CD1c-positive myeloid dendritic cell (primary cell): Measurements from ENCODE around the gene NSD2.

Experiments
- DNase-seq: peaks from one replicate; pipeline ENCODE4 v3.0.0-alpha.2; 2016; ENCODE audit errors: extremely low spot score

Gene NSD2

DNA sequence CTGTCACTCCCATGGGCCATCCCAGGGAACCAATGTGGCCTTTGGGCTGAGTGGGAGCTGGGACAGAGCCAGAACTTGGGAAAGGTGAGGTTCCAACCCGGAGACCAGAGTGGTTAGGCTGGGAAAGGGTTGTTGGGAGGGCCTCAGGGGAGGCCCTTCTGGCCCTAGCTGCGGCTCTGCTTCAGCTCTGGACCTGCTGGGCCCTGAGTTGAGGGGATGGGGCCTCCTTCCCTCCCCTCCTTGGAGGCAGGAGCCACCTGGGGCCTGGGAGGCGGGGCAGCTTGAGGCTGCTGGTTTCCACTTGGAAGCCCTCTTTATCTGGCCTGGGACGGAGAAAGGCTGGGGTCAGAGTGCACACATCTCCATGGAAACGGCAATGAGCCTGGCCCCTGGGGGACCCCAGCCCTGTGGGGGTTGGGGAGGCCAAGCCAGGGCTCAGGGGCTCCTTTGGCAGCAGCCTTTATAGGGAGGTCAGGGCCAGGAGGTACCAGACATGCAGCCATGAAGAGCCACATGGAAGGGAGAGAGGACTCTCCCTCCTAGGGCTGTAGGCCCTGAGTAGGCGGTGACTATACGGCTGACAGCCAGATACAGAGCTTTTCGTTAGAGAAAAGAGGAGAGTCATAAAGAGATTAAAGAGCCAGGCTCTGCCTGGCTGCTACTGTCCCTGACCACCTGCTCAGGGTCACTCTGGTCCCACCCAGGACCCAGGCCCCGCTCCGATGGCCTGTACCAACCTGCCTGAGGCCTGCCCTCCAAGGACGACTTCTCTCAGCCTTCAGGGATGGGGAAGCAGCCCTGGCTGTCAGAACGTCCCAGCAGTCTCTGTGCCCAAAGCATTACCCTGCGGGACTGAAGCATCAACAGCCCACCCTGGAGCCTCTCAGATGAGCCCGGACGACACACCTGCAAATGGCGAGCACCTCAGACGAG, 6.9 kb upstream of the NSD2 start:
- no peak for DNase-seq

DNA sequence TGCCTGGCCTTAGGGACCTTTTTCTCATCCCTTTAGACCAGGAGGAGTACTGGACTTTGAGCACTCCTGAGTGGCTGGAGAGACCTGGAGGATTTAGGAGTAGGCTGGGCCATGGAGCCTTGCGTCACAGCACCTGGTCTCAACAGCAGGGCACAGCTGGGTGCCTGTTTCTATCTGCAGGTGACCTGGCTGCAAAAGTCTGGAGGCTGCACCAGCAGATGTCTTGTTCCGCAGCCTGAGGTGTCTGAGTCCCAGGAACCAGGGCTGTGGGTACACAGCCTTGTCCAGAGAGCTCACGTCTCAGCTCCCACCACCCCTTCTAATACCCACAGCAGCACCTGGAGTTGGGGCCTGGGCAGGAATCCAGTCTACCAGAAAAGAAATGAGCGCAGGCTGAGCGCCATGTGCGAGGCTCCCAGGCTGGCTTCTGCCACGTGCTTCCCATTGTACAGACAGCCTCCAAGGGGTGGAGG, 5.0 kb upstream of the NSD2 start:
- DNase-seq = no peak

DNA sequence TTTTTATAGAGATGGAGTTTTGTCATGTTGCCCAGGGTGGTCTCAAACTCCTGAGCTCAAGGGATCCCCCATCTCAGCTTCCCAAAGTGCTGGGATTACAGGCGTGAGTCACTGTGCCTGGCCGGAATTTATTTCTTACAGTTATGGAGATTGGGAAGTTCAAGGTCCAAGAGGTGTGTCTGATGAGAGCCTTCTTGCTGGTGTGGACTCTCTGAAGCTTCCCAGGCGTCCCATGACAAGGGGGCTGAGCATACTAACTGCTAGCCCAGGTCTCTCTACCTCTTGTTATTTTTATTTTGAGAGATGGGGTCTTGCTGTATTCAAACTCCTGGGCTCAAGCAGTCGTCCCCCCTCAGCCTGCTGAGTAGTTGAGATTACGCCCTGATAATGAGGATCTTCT, 2.9 kb upstream of the NSD2 start:
- DNase-seq = no peak

DNA sequence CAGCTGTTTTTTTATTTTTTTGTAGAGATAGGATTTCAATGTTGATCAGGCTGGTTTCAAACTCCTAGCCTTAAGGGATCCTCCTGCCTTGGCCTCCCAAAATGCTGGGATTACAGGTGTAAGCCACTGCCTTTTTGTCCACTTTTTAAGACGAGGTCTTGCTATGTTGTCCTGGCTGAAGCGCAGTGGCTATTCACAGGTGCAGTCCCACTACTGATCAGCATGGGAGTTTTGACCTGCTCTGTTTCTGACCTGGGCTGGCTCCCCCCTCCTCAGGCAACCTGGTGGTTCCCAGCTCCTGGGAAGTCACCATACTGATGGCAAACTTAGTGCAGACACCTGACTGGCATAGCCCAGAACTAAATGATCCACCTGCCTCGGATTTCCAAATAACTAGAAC, 2.3 kb upstream of the NSD2 start:
- no peak for DNase-seq

DNA sequence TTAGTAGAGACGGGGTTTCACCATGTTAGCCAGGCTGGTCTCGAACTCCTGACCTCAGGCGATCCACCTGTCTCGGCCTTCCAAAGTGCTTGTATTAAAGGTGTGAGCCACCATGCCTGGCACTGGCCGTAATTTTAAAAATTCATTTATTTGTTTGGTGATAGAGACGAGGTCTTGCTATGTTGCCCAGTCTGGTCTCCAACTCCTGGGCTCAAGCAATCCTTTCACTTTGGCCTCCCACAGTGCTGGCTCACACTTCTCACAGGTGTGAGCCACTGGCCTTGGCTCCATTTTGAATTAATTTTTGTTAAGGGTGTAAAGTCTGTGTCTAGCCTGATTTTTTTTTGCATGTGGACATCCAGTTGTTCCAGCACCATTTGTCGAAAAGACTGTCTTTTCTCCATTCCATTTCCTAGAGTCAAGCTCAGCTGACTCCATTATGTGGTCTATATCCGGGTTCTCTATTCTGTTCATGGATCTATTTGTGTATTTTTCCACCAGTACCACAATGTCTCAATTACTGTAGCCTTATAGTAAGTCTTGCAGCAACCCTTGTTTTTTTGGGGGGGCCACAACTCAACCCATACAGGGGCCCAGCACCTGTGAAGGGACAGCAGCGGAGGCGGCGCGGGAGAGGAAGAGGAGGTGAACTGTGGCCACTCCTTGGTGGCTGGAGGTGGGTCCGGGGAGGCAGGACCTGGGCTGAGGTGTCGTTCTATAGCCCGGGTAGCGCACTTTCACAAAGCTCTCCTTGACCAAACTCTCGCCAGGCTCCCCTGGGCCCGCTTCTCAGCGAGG, 1.5 kb upstream of the NSD2 start:
- no peak for DNase-seq

DNA sequence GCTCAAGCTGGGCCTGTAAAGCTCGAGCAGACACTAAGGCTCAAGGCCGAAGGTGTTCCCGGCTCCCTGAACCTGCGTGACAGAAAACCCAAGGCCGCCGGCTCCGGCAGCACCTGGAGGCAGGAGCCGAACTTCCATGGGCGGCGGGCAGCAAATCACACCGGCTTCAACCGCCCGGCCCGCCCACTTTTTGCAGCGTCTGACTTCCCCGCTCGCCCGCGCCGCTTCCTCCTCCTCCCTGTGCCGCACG, 940 bp upstream of the NSD2 start:
- peak; percentile 86 for DNase-seq

DNA sequence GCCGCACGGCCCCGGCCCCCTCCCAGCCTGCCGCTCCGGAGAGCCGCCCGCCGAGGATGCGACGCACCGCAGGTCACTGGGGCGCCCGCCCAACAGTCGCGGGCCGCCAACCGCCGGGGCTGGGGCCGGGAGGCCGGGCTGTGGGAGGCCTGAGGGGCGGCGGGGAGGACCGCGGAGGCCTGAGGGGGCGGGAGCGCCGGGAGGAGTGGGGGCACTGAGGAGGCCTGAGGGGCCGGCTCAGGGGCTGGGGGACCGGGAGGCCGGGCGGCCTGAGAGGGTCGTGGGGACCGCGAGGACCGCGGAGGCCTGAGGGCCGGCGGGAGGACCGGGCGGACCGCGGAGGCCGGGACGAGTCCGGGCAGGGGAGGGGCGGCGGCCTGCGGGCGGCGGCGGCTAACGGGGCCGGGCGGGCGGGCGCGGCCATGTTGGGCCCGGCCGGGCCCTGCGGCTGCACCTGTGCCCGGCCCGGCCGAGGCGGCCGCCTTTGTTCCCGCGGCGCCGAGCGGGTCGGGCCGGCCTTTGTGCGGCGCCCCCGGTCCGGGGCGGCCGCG, 353 bp downstream of the NSD2 start:
- DNase-seq = peak; percentile 4

DNA sequence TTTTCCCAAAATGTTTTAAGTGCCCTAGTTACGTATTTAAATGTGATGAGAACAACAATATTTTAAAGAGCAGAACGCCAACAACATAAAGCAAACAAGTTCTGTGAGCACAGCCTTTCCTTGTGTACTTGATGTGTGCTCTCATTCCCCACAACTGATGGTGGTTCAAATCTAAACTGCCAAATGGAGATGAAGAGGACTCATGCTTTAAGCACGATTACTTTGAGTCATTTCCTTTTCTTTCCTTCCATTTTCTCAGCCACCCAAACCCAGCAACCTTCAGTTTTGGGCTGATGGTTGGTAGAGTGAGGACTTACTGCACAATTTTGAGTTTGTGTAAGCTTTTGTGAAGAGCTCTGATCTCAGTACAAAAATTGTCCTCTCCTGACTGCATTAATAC, 1.7 kb downstream of the NSD2 start:
- DNase-seq = no peak

DNA sequence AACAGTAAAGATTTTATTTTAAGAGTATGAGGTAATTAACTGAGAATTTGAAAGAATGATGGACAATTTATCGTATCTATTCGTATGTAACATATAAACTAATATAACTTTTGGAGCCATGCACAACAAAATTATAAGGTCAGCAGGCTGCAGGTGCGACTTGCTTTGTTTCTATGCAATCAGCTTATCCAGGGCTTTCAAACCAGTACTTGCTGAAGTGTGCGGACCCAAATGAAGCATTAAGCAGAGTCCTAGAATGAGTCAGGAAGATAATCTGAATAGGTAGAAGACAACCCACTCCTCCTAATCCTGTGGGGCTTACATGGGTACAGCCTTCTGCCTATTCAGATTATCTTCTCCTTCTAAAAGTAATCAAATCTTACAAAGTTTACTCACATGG, 2.1 kb downstream of the NSD2 start:
- no peak for DNase-seq

DNA sequence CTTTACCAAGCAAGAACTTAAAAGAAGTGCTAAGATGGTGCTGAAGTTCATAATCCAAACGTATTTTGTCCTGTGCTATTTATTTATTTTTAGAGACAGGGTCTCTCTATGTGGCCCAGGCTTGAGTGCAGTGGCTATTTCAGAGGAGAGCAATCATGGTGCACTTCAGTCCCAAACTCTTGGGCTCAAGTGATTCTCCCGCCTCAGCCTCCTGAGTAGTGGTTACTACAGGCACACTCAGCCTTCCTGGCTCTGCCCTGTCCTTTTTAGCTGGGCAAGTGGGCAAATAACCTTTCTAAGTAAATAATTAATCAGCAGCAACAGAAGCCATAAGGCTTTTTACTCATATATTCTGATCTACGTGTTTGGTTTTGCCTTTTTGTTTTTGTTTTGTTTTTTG, 2.6 kb downstream of the NSD2 start:
- DNase-seq = no peak

DNA sequence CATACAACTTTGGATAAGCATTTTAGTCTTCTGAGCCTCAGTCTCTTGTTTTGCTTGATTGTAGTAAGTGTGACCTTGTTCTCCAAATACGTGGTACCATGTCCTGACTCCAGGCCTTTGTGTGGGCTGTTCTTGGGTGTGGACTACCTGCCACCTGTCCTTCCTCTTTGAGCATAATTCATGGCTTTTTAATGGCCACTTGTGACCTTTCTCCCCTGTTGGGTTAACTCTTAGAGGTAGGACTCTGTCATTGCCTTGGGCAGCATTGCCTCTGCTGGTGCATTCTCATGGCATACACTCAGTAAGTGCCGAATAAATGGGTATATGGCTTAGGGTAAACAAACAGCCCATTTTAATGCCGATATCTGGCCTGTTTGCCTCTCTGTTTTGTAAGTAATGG, 3.0 kb downstream of the NSD2 start:
- DNase-seq = no peak

DNA sequence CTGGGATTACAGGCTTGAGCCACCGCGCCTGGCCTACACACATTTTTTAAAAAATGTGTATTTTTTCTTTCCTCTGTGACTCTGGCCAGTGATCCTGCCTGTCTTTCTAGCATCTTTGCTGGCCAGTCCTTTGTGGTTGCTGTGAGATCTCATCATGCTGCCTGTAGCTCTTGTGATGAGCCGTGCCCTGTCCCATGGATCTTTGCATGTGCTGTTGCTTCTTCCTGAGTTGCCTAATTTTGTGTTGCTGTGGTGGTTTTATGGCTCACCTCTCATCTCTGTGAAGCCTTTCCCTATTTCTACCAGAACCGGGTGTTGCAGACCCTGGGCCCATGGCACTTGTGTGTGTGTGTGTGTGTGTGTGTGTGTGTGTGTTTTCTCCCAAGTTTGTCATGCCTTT, 8.3 kb downstream of the NSD2 start:
- DNase-seq = no peak

DNA sequence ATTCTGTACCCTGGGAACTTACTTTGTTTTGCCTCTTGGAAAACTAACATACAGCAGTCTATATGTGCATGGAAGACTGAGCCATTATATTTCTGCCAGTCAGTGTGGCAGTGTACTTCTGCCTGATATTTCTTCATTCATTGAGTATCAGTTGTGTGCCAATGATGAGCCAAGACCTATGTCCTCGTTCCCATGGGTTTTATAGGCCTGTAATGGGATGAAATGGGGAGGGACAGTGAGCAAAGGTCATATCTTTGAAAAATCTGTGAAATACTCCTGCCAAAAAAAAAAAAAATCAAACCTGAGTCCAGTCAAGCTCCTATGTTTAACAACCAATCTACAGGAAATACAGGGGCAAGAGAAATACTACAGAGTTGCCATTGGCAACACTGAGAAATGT, 9.1 kb downstream of the NSD2 start:
- no peak for DNase-seq

DNA sequence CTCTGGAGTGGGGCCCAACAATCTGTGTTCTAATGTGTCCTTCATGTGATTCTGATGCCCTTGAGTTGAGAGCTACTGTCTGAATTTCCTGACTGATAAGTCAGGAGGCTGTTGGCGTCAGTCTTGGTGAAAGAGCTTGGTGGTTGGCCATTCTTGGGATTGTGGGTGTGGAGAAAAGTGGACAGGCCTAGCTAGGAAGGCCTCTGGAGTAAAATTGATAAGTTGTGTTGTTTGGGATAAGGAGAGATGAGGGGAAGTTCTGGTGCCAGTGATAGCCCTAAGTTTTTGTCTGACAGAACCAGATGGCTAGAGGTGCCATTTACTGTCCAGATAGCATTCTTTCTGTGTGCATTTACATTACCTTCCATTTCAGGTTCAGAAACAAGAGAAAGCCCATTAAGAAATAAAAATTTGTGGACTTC, 11.7 kb downstream of the NSD2 start:
- no peak for DNase-seq

DNA sequence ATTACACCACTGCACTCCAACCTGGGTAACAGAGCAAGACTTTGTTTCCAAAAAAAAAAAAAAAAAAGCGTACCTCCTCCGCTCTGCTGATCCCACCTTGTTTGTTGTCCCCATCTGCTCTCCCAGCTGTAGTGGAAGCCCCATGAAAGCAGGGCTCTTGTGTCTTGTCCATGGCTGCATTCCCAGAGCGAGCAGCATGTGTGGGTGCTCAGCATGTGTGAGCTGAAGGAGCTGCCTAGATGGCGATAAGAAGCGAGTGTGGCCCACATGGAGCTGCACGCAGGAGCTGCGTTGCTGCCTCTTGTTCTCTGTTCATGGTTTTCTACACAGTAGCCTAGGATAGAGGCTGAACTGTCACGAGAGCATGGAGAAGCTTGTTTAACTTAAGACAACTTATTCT, 12.4 kb downstream of the NSD2 start:
- no peak for DNase-seq

DNA sequence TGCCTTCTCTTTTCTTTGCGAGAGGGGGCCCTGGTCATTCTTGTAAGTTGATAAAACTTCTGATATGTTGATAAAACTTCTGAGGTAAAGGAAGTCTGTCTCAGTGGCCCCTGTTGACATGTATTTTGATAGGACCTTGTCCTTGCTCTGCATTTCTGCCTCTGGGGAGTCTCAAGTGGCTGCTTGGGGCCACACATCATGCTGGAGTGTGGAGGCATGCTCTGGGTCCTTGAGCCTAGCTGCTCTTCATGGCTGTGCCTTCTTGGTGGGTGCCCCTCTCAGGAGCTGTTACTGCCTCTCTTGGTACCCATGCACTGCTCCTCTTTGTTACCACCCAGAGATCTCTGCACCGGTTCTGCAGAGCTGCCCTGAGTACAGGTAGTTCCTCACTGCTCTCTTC, 14.2 kb downstream of the NSD2 start:
- no peak for DNase-seq

DNA sequence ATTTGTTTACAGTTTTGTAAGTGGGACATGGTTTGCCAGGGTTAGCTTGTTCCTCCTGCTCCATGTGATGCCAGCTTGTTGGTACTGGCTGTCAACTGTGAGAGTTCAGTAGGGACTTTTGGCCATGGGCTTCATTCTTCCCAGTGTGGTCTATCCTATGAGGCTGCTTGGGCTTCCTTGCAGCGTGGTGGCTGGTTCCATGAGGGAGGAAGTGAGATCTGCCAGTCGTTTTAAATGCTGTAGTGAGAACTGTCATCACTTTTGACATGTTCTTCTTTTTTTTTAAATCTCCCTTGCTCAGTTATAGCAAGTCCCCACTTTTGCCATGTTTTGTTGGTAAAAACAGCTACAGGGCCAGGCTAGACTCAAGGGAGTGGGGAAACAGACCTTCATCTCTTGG, 15.9 kb downstream of the NSD2 start:
- peak; percentile 57 for DNase-seq

DNA sequence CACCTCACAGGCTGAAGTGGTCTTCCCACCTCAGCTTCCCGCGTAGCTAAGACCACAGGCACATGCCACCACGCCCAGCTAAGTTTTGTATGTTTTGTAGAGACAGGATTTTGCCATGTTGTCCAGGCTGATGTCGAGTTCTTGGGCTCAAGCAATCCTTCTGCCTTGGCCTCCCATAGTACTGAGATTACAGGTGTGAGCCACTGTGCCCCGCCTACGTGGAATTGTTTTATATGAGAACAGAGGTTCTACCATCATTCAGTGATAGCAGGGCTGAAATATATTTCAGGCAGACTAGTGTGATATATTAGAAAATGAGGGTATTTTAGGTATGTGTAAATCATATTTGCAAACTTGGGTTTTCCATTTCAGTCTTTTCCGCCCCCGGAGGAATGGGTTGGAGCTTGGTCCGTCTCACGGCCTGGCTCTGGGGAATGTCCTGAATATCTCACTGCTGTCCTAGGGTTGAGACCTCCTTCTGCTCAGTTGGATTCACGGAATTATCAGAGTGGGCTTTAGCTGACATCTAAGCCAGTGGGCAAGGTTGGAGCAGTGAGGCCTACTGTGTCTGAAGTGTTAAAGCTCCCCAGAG, 19.9 kb downstream of the NSD2 start:
- DNase-seq = no peak

DNA sequence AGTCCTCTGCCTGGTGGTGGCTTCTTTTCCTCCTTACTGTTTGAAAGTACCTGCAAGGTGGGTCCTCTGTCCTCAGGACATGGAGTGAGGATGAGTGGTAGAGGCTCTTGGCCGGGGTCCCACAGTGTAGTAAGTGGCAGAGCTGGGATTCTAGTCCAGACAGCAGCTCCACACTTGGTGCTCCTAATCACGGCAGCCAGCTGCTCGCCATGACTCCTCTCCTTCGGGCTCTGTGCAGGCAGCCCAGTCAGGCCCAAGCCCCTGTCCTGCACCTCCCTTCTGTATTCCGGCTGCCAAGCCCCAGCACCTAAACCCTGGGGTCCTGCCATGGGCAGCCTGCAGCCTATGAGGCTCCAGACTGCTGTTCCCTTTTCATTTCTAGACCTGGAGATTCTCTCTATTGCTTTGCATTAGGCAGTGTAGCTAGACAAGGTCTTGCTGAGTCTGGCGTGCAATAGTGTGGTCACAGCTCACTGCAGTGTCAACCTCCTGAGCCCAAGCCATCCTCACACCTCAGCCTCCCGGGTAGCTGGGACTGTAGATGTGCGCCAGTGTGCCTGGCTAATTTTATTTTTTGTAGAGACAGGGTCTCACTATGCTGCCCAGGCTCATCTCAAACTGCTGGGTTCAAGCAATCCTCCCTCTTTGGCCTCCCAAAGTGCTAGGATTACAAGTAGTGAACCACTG, 24.9 kb downstream of the NSD2 start:
- DNase-seq = no peak

DNA sequence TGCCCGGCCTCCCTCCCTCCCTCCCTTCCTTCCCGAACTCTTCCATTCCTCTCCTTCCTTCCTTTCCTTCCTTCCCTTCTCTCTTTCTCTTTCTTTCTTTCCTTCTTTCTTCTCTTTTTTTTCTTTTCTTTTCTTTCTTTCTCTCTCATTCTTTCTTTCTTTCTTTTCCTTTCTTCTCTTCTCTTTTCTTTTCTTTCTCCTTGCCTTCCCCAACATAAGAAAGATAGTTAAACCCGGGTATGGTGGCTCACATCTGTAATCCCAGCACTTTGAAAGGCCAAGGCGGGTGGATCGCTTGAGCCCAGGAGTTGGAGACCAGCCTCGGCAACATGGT, 25.4 kb downstream of the NSD2 start:
- DNase-seq = no peak

DNA sequence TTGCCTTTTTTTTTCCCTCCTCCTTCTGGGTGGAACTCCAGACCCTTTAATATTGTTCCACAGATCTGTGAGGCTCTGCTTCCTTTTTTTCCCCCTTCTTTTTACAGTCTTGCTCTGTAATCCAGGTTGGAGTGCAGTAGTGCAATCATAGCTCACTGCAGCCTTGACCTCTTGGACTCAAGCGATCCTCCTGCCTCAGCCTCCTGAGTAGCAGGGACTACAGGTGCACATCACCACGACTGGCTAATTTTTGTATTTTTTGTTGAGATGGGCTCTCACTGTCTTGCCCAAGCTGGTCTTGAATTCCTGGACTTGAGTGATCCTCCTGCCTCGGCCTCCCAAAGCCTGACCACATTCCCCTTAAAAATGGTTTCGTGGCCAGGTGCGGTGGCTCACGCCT, 26.8 kb downstream of the NSD2 start:
- DNase-seq = no peak

DNA sequence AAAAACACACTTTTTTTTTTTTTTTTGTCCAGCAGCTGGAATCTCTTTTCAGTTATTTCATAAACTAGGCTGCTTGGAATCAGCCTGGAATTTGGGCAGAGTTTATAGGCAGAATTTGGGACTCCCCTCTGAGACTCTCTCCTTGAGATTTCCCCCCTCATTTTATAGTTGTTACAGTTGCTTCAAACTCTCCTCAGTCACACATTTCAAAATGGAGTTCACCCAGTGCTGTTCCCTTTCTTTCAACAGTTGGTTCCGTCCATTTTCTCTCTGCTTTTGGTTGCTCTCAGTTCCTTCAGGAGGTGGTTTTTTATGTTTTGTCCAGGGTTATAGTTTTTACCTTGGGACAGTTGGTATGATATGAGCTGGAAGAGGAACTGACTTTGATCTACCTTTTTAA, 27.5 kb downstream of the NSD2 start:
- DNase-seq = peak; percentile 23
